Neural progenitor cell (in vitro differentiated cells): ENCODE results near the gene PKD1L1.

ENCODE experiments used
- CTCF ChIP-seq: fragments of 200-600 bp; sonication (generic); IDR thresholded peaks from 2 replicates; pipeline ENCODE4 v1.5.1; 2017; ENCODE audit warnings: antibody characterized with exemption, mild to moderate bottlenecking
- EZH2 ChIP-seq: fragments of 200-600 bp; sonication (generic); IDR thresholded peaks from 2 replicates; pipeline ENCODE4 v1.6.1; 2017; ENCODE audit warnings: antibody characterized with exemption, mild to moderate bottlenecking, moderate library complexity
- EZH2phosphoT487 ChIP-seq: fragments of 200-600 bp; sonication (generic); IDR thresholded peaks from 2 replicates; pipeline ENCODE4 v1.6.1; 2017; ENCODE audit warnings: antibody characterized with exemption

DNA sequence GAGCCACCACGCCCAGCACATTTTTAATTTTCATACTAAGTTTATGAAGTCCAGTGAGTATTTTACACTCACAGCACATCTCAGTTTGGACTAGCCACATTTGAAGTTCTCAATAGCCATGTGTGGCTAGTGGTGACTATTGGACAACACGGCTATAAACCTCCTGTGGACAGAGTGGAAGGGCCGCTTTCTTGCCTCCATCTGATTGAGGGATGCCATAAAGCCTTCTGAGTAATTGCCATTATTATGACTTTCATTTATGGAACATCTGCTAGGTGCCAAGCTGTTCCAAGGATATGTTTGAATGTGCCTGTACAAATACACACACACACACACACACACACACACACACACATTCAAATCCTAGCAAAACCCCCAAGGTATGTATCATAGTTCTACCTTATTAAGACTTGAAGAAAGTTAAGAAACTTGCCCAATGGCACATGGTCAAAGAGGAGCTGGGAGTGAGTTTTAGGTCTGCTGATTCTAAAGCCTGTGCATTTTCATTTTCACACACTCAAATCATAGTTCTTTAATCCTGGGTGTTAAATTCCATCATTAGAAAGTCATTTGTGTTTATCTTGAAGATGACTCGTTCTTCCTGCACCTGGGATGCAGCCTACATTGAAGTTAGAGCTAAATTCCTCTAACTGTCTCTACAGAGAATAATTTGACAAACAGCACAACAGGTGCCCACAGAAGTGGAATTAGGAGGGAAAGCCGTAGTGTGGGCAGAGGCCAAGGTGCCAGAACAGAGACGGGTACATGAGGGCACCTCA lies 143.3 kb downstream of the PKD1L1 start:
- TF ChIP-seq EZH2phosphoT487, result no peak
- no peak for TF ChIP-seq CTCF
- no peak for TF ChIP-seq EZH2
